Common myeloid progenitor, CD34-positive (primary cell): ENCODE data around the gene GFRA1.

ENCODE experiments used
- CTCF ChIA-PET: fragments of 350-600 bp; sonication (Branson Sonifier 250); formaldehyde crosslinking; loops from one replicate; lab custom pipeline; 2021; ENCODE audit warnings: antibody characterized with exemption; lab: Charles Lee
- POLR2A ChIA-PET: fragments of 350-600 bp; sonication (Branson Sonifier 250); formaldehyde crosslinking; loops from one replicate; lab custom pipeline; 2021; ENCODE audit warnings: antibody characterized with exemption; lab: Charles Lee
- DNase-seq, 3 donors: peaks; one replicate each; pipeline versions ENCODE4 v3.0.0 to v3.0.0-alpha.2; 2013
- H3K27ac ChIP-seq, 2 experiments: 1 replicate in 1 of 2; 2 replicates in 1 of 2; pipeline ENCODE4 v1.7.0; 2013; ENCODE audit warnings: inconsistent platforms in 2 of 2, low read length in 2 of 2, mild to moderate bottlenecking in 2 of 2, low read depth in 1 of 2, moderate library complexity in 1 of 2; ENCODE audit not compliant: severe bottlenecking in 2 of 2, insufficient read depth in 1 of 2, poor library complexity in 1 of 2
- H3K27me3 ChIP-seq, 5 experiments: replicated peaks in 2 of 5; 1 replicate in 3 of 5; 2 replicates in 2 of 5; pipeline versions ENCODE4 v1.6.1 to v1.7.0; 2013; ENCODE audit warnings: low read length in 4 of 5, mild to moderate bottlenecking in 2 of 5, moderate library complexity in 2 of 5, inconsistent platforms in 1 of 5; ENCODE audit not compliant: insufficient read depth in 5 of 5, control insufficient read depth in 4 of 5
- H3K36me3 ChIP-seq, 4 experiments: 1 replicate in 2 of 4; 2 replicates in 2 of 4; pipeline versions ENCODE4 v1.6.1 to v1.7.0; 2013; ENCODE audit warnings: low read length in 3 of 4, control low read depth in 1 of 4, mild to moderate bottlenecking in 1 of 4; ENCODE audit not compliant: control insufficient read depth in 4 of 4, insufficient read depth in 4 of 4
- H3K4me1 ChIP-seq, 4 experiments: 1 replicate in 3 of 4; 2 replicates in 1 of 4; pipeline versions ENCODE4 v1.6.1 to v1.7.1; 2013; ENCODE audit warnings: low read length in 3 of 4, mild to moderate bottlenecking in 3 of 4, control low read depth in 1 of 4, inconsistent platforms in 1 of 4, moderate library complexity in 1 of 4; ENCODE audit not compliant: control insufficient read depth in 4 of 4, insufficient read depth in 4 of 4; ENCODE audit errors: control extremely low read depth in 1 of 4
- H3K4me3 ChIP-seq, 7 experiments: 1 replicate in 4 of 7; 2 replicates in 3 of 7; pipeline versions ENCODE4 v1.5.1 to v1.7.0; 2013; ENCODE audit warnings: mild to moderate bottlenecking in 7 of 7, low read length in 6 of 7, moderate library complexity in 6 of 7, inconsistent platforms in 2 of 7, low read depth in 2 of 7, control low read depth in 1 of 7; ENCODE audit not compliant: insufficient read depth in 4 of 7, control insufficient read depth in 1 of 7; ENCODE audit errors: extremely low read depth in 1 of 7
- H3K9me3 ChIP-seq, 5 experiments: 1 replicate in 4 of 5; 2 replicates in 1 of 5; pipeline versions ENCODE4 v1.6.1 to v1.7.1; 2013; ENCODE audit warnings: low read length in 4 of 5, mild to moderate bottlenecking in 2 of 5, inconsistent platforms in 1 of 5, low read depth in 1 of 5, moderate library complexity in 1 of 5; ENCODE audit not compliant: control insufficient read depth in 4 of 5, insufficient read depth in 2 of 5; ENCODE audit errors: control extremely low read depth in 1 of 5
- WGBS: methylation state at CpG from one replicate; pipeline ENCODE4 v1.1.5; 2013; ENCODE audit not compliant: insufficient coverage; 5-methylcytosine and 5-hydroxymethylcytosine counted together

The GFRA1 gene

DNA sequence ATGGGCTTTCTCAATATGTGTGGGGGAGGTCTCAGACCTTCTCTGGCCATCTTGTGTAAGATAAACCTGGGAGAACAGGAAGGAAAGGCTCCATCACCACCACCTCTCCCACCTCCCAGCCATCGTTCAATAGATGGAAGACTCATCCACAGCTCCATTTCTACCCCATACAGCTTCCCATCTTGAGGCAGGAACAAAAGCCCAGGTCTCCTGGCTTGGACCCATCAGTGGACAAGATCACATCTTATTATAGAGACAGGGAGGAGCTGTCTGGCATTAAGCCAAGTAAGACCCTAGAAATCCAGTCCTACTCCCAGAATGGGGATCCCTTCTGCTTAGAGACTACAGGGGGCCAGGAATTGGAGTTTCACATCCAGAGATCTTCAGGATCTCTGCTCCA is 150.3 kb downstream of the GFRA1 start:
- ChIA-PET CTCF (no interaction called here), POLR2A (no interaction called here)
- no peak for DNase-seq
- peaks cover 0 to 2% (median 0%) of the 10 kb centered on the region in 5 experiments for H3K9me3 ChIP-seq
- H3K27me3 ChIP-seq: peaks cover 0 to 6% (median 0%) of the 10 kb centered on the region in 5 experiments
- no peaks in the 10 kb centered on the region for H3K36me3 ChIP-seq
- no peaks in the 10 kb centered on the region for H3K4me1 ChIP-seq
- no peak overlapping the region for H3K27ac ChIP-seq
- WGBS: 100% methylated on average over 1 of the region's 1 CpG
- no peak overlapping the region for H3K4me3 ChIP-seq

DNA sequence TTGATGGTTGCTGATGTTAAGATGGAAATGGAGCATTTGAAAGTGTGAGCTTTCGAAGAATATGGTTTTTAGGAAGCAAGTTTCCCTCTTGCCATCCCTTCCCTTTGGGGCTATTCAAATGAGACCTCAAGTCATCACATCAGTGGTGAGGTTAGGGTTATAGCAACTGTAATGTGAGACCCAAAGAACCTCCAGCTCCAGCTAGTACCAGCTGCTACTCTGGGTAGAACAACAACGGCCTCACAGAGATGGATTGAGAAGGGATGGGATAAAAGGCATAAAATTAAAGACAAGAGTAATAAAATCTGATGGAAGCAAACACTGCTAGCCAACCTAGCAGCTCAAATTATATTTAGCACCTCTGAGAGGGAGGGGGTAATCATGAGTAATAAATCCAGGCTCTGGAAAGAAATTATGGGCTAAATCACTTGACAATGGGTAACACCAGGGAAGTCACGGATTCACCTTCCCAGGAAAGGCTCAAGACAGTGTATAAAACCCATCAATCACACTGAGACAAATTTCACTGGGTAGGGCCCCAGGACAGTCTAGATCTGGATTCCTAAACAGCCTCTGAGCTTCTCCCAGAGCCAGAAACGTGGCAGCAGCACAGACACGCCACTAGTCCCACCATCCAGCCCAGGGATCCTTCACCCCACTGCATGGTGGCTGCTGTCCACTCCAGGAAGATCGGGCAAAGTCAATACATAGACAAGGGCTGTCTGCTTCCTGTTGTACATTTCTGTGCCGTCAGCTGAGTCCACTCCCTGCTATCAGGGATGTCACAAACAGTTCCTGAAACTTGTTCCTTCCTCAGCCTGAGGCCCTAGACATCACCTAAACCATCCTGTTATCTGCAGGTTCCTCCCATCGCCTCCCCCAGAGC is 151.1 kb downstream of the GFRA1 start:
- no peaks in the 10 kb centered on the region for H3K36me3 ChIP-seq
- CTCF ChIA-PET: interaction anchor here (2.1 kb wide), 1 partner anchor 8 kb away, joined by 7 read pairs; no protein-coding TSS in a partner anchor
- no peak overlapping the region for H3K27ac ChIP-seq
- H3K4me3 ChIP-seq: no peak overlapping the region
- no peaks in the 10 kb centered on the region for H3K4me1 ChIP-seq
- POLR2A ChIA-PET: no interaction called here
- no peak for DNase-seq
- H3K27me3 ChIP-seq: peaks cover 0 to 6% (median 0%) of the 10 kb centered on the region in 5 experiments
- peaks cover 0 to 2% (median 0%) of the 10 kb centered on the region in 5 experiments for H3K9me3 ChIP-seq
- 70% methylated on average over 7 of the region's 8 CpGs for WGBS

- CTCF ChIA-PET: interaction anchor here (1.6 to 2.1 kb wide), 2 partner anchors 9 to 13 kb away, joined by 3 to 7 read pairs; no protein-coding TSS in a partner anchor
- peak in 2 of 3 donors; percentile 3 to 5 for DNase-seq
- Histone ChIP-seq H3K36me3 (no peaks in the 10 kb centered on the region), H3K4me3 (no peak overlapping the region), H3K27me3 (peaks cover 0 to 6% (median 0%) of the 10 kb centered on the region in 5 experiments), H3K9me3 (peaks cover 0 to 2% (median 0%) of the 10 kb centered on the region in 5 experiments), H3K27ac (no peak overlapping the region), H3K4me1 (no peaks in the 10 kb centered on the region)
- 54% methylated on average over 11 of the region's 12 CpGs for WGBS
- POLR2A ChIA-PET: no interaction called here
Observed at GRCh38 chr10:116120688-116121455, 152.1 kb downstream of the GFRA1 start.

GRCh38 chr10:116118847-116119246 is 154.2 kb downstream of the GFRA1 start:
- Histone ChIP-seq H3K27me3 (peaks cover 0 to 2% (median 0%) of the 10 kb centered on the region in 5 experiments), H3K9me3 (peaks cover 0 to 2% (median 0%) of the 10 kb centered on the region in 5 experiments), H3K4me1 (no peaks in the 10 kb centered on the region), H3K27ac (no peak overlapping the region), H3K36me3 (no peaks in the 10 kb centered on the region), H3K4me3 (no peak overlapping the region)
- no peak for DNase-seq
- ChIA-PET POLR2A (no interaction called here), CTCF (no interaction called here)
- WGBS: 65% methylated on average over 2 of the region's 2 CpGs

DNA sequence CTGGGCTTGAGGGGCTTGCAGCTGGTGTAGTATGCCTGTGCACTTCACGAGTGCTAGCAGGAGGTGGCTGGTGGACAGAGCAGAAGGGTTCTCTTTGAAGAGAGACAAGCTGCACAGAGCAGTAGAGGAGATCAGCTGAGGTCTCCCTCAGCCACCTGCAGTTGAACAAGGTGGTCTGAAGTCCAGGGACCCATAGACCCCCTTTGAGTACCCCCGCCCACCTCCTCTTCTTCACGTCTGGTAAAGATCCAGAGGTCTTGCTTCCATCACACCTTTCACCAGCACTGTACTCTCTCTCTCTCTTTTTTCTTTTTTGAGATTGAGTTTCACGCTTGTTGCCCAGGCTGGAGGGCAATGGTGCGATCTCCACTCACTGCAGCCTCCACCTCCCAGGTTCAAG is 157.2 kb downstream of the GFRA1 start:
- WGBS: 100% methylated on average over 4 of the region's 5 CpGs
- POLR2A ChIA-PET: no interaction called here
- H3K27ac ChIP-seq: no peak overlapping the region
- peaks cover 0 to 3% (median 0%) of the 10 kb centered on the region in 5 experiments for H3K27me3 ChIP-seq
- peaks cover 0 to 2% (median 0%) of the 10 kb centered on the region in 5 experiments for H3K9me3 ChIP-seq
- no peak for DNase-seq
- H3K4me3 ChIP-seq: no peak overlapping the region
- CTCF ChIA-PET: no interaction called here
- H3K4me1 ChIP-seq: no peaks in the 10 kb centered on the region
- H3K36me3 ChIP-seq: no peaks in the 10 kb centered on the region

GRCh38 chr10:116115036-116115641 is 157.9 kb downstream of the GFRA1 start:
- Histone ChIP-seq H3K4me3 (no peak overlapping the region), H3K36me3 (no peaks in the 10 kb centered on the region), H3K9me3 (peaks cover 0 to 2% (median 0%) of the 10 kb centered on the region in 5 experiments), H3K27me3 (peaks cover 0 to 3% (median 0%) of the 10 kb centered on the region in 5 experiments), H3K4me1 (no peaks in the 10 kb centered on the region), H3K27ac (no peak overlapping the region)
- no peak for DNase-seq
- WGBS: 53% methylated on average over 5 of the region's 5 CpGs
- ChIA-PET CTCF (no interaction called here), POLR2A (no interaction called here)
